GM18868 (cell line): ENCODE results near the gene PRKACB.
"Not testable (repeated sequence)": the region's sequence is repeated elsewhere in the genome, so short reads cannot be mapped to it uniquely, and the experiment has no call there.

Experiments
- ATAC-seq: cut with Tn5 transposase; IDR thresholded peaks from one replicate; pipeline ENCODE4 v1.9.1; 2021; ENCODE audit warnings: mild to moderate bottlenecking, moderate library complexity; ENCODE audit not compliant: unreplicated experiment

Gene PRKACB

DNA sequence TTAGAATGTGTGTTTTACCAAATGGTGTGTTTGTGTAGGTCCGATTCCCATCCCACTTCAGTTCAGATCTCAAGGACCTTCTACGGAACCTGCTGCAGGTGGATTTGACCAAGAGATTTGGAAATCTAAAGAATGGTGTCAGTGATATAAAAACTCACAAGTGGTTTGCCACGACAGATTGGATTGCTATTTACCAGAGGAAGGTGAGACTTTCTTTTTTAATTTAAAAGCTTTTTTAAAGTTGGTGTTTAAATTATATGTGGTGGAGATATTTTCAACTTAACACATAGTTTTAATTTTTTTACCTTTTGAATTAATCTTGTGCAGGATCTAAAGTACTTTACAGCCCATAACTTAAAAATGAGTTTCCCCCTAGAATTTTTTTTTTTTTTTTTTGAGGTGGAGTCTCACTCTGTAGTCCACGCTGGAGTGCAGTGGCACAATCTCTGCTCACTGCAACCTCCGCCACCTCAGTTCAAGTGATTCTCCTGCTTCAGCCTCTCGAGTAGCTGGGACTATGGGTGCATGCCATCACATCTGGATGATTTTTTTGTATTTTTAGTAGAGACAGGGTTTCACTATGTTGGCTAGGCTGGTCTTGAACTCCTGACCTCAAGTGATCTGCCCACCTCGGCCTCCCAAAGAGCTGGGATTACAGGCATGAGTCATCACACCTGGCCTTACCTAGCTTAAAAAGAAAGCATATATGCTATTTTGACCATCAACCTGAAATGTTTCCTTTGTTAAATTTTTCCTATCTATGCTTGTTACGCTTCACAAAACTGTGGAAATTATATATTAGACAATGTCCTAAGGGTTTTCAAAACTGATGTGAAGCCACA, 70.3 kb downstream of the PRKACB start:
- no peak for ATAC-seq

DNA sequence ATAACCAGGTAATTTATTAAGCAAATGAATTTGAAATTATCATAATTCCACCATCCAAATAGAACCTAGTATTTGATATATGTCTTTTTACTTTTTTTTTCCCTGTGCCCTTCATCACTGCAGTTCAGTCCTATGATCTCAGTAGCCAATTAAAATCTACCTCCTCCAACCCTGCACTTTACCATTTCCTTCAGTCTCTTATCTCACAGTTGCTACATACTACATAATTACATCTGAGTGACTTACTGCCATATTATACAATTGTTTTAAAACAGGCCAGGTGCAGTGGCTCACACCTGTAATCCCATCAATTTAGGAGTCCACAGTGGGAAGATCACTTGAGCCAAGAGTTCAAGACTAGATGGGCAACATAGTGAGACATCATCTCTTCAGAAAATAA, 73.2 kb downstream of the PRKACB start:
- ATAC-seq: no peak

DNA sequence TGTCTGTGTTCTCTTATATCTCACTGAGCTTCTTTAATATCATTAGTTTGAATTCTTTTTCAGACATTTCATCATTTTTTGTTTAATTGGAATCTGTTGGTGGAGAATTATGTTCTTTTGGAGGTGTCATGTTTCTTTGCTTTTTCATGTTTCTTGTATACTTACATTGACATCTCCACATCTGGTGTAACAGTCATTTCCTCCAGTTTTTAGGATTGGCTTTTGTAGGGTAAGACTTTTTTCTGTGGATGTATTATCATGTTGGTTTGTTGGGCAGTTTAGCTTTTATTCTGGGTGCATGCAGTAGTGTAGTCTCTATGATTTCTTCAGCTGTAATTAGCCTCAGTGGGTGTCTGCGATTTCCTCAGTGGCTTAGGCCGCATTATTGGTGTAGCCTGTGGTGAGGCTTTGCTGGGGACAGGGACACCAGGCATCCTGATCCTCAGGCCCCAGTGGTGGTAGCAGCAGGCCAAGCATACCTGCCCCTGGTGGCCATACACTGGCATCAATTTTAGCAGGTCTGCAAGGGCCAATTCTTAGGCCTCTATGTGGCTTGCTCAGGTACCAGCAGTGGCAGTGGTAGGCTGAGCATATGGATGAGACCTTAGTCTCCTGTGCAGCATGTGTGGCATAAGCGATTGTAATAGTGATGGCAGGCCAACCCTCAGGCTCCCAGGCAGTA, 79.8 kb downstream of the PRKACB start:
- no peak for ATAC-seq

DNA sequence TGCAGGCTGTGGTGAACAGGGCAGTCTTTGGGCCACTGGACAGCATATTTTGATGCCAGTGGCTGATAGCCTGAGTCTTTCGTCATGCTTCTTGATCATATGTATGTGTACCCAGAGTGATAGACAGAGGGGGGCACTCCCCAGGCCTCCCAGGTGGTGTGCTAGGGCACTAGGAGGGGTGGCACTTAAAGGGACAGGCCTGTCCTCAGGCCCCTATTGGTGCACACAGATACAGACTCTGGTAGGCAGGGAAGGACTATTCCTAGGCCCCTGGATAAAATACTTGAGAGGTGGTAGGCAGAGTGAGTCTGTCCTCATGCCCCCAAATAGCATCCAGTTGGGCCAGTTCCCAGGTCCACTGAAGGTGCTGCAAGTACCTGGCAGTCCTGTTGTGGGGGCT, 80.8 kb downstream of the PRKACB start:
- ATAC-seq: no peak

DNA sequence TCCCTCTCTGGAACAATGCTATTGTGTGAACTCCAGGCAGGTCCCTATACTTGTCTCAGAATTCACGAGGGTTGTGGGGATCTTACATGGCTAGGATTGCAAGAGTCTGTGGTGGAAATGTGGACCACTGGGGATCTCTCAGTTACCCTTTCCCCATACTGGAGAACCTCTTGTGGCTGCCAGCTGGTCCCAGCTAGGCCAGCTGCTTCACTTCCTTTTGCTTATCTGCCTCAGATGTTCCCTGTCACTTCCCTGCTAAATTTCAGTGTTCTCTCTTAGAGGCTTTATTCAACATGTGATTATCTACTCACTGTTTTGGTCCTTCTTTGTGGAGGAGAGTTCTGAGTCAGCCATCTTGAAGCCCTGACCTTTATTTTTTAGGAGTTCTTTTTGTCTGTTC, 81.6 kb downstream of the PRKACB start:
- ATAC-seq: no peak

DNA sequence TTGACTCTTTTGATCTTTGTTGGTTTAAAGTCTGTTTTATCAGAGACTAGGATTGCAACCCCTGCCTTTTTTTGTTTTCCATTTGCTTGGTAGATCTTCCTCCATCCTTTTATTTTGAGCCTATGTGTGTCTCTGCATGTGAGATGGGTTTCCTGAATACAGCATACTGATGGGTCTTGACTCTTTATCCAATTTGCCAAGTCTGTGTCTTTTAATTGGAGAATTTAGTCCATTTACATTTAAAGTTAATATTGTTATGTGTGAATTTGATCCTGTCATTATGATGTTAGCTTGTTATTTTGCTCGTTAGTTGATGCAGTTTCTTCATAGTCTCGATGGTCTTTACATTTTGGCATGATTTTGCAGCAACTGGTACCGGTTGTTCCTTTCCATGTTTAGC, 88.6 kb downstream of the PRKACB start:
- ATAC-seq: not testable (repeated sequence)

DNA sequence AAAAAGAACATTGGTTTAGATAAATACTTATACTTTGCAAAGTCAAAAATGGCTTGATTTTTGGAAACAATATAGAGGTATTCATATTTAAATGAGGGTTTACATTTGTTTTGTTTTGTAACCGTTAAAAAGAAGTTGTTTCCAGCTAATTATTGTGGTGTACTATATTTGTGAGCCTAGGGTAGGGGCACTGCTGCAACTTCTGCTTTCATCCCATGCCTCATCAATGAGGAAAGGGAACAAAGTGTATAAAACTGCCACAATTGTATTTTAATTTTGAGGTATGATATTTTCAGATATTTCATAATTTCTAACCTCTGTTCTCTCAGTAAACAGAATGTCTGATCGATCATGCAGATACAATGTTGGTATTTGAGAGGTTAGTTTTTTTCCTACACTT, 92.2 kb downstream of the PRKACB start:
- ATAC-seq: no peak

DNA sequence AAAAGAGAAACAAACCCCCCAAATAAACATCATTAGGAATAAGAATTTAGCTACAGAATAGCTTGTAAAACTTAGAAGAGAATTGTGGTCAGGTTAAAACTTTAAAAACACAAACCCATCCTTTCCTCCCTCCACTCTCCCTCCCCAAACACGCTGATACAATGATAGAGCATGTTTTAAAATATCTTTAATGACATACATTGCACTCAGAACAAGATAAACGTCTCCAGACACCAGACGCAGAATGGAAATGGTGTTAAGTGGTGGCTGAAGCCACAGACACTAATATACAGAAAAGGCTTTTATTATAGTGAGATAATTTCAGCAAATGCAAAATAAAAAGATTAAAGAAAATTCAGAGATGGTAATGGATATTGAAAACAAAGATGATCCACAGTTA, 98.6 kb downstream of the PRKACB start:
- no peak for ATAC-seq

DNA sequence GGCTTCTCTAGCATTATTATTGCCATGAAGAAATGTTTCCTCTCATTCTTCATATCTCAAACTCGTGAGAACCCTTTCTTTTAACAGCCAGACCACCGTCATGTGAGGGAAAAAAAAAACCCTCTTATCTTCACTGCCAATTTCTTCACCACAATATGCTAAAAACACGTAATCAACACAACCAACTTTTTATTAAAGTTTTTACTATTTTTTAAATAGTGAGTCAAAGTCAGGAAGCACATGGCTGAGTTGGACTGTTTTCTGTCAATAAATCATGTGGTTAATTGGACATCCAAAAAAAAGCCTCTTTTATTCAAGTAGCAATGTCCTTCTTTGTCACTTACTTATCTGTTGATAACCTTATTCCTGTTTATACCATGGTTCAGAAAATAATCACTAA, 101.5 kb downstream of the PRKACB start:
- ATAC-seq: no peak

DNA sequence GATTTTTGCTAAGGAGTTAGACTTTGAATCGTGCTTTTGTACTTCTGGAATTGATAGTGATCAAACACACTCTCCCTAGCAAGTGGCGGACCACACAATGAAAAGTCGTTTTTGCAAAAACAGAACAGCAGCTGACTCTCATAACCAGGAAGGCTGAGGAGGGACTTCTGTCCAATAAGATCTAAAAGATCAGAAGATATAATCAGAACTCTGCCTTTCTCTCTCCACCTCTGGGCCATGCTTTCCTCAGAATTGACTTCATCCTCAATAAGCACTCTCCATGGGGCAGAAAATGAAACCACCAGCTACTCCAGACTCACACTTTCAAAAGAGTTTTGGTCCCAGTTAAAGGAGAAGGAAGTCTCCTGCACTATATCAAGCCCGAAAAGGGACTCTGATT, 102.1 kb downstream of the PRKACB start:
- ATAC-seq: no peak

DNA sequence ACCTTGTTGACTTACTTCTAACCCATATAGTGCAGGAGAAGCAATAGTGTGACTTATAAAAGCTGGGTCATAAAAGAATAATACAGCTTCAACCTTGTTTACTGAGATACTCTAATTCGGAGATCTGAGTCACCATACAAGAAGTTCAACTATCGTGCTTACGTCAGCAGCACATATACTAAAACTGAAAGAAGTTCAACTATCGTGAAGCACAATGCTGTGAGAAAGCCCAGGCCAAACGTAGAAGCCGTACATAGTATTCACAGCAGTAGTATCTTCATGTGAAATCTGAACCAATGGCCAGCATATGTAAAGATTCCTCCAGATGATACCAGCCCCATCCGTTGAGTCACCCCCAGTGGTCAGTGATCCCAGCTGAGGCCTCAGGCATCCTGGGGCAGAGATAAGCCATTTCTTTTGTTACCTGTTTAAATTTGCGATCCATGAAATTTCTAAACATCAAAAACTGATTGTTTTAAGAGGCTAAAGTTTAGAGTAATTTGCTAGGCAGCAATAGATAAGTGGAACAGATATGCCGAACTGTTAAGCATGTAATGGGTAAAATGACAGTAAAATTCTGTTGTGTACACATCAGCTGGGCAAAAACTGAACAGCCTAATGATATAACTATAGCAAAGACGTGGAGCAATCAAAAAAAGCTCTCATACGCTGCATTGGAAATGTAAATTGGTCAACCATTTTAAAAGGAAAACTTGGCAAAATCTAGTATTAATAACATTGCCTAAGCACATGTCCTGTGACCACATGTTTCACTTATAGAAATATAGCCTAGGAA, 103.6 kb downstream of the PRKACB start:
- ATAC-seq: no peak

DNA sequence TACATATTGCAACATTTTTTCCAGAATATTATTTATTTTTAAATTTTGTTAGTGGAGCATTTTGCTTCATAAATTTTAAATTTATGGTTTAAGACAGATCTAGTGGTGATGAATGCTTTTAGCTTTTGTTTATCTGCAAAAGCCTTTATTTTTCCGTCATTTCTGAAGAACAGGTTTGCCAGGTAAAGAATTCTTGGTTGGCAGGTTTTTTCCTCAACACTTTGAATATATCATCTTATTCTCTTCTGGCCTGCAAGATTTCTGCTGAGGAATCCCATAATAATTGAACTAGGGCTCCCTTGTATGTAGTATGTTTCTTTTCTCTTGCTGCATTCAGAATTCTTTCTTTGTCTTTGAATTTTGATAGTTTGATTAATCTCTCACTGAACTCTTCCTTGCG, 106.6 kb downstream of the PRKACB start:
- no peak for ATAC-seq

DNA sequence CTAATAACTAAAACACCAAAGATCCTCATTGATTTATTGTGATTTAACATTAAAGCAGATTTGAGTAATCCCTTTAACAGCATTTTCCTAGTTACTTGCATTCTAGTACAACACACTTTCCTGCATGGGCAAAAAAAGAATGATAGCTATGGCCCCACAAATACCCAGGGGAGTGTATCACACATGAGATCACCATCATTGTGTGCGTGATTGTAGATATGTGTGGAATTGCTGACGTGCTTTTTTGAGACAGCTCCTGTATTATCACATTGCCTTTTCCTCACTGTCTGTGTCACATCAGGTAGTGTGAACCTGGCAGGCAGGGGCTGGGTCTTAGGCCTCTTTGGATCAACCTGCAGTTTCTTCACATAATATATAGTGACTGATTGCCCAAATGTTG, 109.0 kb downstream of the PRKACB start:
- no peak for ATAC-seq

DNA sequence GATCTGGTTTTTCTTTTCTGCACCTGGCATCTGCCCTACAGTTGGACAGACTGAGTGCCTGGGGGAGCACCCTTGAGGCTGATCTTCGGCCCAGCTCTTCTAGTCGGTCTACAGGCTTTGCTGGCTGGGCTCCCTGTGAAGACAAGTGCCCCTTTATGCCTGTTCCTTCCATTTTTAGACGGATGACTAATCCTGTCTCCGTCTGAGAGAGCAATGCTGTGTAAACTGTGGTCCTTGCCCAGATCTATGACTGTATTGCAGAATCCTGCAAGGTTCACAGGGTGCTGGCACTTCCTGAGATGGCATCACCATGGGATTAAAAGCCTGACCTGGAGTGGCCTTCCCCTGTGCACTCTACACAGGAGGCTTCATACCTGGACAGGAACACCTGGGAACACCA, 109.8 kb downstream of the PRKACB start:
- ATAC-seq: peak; percentile 53

DNA sequence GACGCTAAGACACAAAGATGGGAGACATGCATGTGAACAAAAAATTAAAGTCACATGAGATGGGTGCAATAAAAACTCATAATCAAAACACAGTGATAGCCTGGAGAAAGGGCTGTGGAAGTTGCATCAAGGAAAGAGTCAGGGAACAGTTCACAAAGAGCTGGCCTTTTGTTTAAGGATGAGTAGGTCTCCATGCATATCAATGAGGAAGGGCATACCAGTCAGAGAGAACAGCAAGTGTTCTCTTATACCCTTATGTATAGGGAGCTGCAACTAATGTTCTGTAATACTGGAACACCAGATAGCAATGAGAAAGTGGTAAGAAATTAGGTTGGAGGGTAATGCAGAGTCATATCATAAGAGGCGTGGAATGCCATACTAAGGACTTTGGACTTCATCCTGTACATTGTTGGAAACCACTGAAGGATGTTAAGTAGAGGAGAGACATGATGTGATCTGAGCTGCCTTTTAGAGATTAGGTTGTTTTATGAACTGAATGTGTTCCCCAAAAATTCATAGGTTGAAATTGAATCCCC, 110.7 kb downstream of the PRKACB start:
- no peak for ATAC-seq

DNA sequence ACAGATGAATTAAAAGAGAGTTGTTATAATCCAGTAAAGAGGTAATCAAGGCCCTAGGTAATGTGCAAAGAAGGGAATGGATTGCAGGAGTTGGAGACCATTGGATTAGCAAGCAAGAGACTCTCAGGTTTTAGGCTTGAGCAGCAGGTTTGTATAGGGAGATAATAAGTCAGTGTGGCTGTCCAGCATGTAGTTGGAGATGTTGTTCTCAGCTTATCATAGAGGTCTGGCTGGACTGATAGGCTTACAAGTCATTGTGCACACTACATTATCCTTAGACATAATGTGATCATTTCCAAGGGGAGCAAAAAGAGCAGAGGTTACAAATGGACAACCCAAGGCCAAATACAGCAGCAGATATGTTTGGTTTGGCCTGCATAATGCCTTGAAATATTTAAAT, 111.5 kb downstream of the PRKACB start:
- ATAC-seq: no peak

DNA sequence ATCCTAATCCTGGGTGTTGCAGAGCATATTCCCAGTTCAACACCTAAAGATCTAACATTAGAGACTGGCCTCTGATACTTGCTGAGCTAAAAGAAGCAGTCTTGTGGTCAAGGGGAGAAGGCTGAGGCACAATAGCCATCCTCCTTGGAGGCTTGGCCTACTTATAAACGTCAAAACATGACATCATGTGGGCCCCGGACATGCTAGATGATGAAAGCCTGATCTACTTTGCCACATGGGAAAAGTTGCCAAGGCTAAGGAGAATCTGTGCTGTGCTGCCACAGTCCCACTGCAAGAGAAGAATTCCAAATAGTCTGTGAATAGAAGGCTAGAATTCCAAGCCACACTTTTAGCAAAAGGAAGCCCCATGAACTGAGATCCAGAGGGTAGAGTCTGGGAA, 113.5 kb downstream of the PRKACB start:
- ATAC-seq: no peak

DNA sequence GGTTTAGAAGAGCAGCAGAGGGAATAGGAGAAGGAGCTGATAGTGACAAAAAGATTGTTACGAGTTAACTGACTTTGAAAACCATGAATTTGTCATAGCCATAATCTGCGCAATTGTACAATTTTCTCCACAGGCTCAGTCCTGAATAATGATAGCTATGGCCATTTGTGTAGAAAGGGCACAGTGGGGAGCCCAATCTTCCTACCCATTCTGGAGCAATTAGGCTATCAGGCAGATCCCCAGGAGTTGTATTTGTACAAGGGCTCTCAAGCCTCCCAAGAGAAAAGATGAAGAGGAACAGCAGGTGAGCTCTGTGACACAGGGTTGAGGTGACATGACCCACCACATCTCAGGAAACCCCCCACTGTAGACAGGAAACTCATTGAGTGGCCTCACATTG, 115.3 kb downstream of the PRKACB start:
- ATAC-seq: no peak

DNA sequence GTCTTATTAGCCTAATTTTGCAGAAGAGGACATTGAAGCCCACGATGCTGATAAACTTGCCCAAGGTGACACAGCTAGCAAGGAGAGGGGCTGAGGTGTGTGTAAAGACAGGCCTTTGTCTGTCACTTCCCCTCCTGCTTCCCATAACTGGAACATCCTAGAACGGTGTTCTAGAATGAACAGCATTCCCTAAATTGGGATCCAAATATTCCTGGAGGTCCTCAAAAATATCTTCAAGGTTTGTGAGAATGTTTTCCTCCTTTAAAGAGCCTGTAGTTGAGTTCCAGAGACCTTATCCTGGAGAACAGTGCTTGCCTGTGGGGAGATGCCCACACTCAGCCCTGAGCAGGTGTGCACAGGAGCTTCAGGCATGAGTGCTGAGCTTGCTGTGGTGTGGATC, 115.9 kb downstream of the PRKACB start:
- ATAC-seq: no peak

DNA sequence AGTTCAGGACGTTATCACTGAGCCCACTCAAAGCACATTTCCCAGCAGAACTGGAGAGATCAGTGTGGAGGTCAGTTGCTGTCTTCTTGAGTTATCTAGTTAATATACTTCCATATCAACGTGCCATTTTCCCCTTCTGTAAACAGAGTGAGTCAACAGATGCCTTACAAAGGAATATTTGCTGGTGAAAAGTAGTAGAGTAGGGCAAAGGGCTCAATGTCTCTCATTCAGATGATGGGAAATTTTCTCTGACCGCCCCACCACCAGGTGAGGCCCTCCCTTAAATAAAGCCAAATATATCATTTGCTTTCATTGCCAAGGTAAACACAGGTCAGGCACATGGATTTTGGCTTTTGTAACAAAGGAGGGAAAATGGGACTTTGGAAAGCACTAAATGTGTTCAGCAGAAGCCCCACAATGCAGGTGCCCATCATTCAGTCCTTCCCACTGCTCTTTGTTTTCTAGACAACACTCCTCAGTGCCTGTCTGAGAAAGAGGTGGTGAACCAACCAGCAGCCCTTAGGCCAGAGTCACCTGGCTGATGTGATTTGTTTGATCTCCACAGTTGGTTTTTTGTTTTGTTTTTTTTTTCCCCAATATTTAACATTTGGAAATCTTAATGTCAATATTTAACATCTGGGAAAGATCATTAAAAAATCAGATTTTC, 116.9 kb downstream of the PRKACB start:
- ATAC-seq: no peak

DNA sequence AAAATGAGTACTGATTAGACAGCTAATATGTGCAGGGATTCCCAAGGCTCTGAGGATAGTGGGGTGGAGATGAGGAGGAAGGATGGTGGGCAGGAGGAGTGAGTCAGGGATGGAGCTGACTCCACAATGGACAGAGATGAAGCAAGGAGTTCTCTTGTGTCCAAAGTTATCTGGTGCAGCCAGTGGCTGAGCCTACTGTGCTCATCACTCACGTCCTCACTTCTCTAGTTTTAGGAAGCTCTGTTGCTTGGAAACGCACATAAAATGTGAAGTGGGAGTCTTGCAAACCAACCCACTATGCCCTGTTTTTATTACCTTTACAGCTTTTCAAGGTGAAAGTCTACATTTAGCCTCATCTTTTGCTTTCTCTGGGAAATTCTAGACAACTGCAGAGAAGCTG, 120.9 kb downstream of the PRKACB start:
- no peak for ATAC-seq
